GM12864 (cell line): ENCODE measurements around the gene ADPRS.
A peak's percentile ranks its signal among the peaks of the same experiment; 100 is the strongest.

Experiments
- DNase-seq: peaks from one replicate; pipeline ENCODE4 v3.0.0-alpha.2; 2011; ENCODE audit warnings: low read depth
- H3K4me3 ChIP-seq: 2 replicates; pipeline ENCODE4 v1.5.1; 2011; ENCODE audit warnings: mild to moderate bottlenecking, low read depth, low read length, control low read depth
- TF ChIP-seq, protein P1 (sequence below): IDR thresholded peaks from 2 replicates; pipeline ENCODE4 v1.5.1; 2011; ENCODE audit warnings: low read depth, mild to moderate bottlenecking, moderate library complexity, low read length, control low read depth, inconsistent platforms; ENCODE audit errors: missing control alignments

The ADPRS gene, protein sequence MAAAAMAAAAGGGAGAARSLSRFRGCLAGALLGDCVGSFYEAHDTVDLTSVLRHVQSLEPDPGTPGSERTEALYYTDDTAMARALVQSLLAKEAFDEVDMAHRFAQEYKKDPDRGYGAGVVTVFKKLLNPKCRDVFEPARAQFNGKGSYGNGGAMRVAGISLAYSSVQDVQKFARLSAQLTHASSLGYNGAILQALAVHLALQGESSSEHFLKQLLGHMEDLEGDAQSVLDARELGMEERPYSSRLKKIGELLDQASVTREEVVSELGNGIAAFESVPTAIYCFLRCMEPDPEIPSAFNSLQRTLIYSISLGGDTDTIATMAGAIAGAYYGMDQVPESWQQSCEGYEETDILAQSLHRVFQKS

DNA sequence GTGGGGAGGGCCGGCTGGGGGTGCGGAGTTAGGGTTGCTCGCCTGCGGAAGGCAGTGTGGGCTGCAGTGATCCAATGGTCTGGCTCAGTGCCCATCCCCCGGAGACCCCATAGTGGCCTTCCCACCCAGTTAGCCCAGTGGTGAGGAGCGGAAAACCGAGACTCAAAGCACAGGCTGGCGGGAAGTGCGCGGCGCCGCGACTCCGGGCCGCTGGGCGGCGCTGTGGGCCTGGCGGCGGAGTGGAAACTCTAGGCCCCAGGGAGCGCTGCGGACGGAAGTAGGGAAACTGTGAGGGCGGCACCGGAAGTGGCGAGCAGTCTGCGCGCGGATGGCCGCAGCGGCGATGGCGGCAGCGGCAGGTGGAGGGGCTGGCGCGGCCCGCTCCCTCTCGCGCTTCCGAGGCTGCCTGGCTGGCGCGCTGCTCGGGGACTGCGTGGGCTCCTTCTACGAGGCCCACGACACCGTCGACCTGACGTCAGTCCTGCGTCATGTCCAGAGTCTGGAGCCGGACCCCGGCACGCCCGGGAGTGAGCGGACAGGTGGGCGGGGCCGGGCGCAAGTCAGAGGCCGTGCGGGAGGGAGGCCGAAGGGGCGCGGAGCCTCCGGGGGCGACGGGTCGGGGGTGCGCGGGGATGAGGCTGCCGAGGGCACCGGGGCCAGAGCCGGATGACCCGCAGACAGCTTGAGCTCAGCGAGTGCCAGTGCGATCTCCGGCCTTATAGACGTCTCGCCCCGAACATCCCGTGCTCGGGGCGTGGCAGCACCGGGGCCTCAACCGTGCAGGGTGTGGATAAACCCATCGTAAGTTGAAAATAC is at the start of gene ADPRS:
Gene ADPRS (plus strand): TSS at position 316 of the 816 bp plus-strand sequence. CDS start 13 bp downstream, at position 329.
- TF ChIP-seq, protein P1, sequence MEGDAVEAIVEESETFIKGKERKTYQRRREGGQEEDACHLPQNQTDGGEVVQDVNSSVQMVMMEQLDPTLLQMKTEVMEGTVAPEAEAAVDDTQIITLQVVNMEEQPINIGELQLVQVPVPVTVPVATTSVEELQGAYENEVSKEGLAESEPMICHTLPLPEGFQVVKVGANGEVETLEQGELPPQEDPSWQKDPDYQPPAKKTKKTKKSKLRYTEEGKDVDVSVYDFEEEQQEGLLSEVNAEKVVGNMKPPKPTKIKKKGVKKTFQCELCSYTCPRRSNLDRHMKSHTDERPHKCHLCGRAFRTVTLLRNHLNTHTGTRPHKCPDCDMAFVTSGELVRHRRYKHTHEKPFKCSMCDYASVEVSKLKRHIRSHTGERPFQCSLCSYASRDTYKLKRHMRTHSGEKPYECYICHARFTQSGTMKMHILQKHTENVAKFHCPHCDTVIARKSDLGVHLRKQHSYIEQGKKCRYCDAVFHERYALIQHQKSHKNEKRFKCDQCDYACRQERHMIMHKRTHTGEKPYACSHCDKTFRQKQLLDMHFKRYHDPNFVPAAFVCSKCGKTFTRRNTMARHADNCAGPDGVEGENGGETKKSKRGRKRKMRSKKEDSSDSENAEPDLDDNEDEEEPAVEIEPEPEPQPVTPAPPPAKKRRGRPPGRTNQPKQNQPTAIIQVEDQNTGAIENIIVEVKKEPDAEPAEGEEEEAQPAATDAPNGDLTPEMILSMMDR: peak; percentile 99
- DNase-seq: peak; percentile 75
- peak within 1 kb of the TSS; percentile 77 for H3K4me3 ChIP-seq

DNA sequence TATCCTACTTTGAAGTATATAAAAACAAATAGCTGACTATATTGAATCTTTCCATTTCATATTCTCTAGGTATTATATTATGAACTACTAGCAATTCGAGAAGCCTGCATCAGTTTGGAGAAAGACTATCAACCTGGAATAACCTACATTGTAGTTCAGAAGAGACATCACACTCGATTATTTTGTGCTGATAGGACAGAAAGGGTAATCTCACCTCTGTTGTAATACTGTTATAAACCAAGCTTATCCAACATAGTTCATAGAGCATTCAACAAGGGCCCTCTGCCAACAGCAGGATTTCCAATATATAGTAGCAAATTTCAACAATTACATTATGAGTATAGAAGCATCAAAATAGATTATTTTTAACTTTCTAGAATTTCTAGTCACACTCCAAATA is 48.5 kb upstream of the ADPRS start:
- TF ChIP-seq, protein P1: no peak
- DNase-seq: no peak

DNA sequence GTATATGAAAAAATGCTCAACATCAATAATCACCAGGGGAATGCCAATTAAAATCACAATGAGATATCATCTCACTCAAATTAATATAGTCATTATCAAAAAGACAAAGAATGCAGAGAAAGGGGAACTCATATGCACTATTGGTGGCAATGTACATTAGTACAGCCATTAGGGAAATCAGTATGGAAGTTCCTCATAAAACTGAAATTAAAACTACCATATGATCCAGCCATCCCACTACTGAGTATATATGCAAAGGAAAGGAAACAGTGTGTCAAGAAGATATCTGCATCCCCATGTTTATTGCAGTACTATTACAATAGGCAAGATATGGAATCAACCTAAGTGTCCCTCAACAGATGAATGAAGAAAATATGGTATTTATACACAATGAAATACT is 36.9 kb upstream of the ADPRS start:
- DNase-seq: no peak
- no peak overlapping the region for H3K4me3 ChIP-seq
- TF ChIP-seq, protein P1: no peak

More for the DNA sequence above, 48.5 kb upstream of the ADPRS start:
- no peak overlapping the region for H3K4me3 ChIP-seq

DNA sequence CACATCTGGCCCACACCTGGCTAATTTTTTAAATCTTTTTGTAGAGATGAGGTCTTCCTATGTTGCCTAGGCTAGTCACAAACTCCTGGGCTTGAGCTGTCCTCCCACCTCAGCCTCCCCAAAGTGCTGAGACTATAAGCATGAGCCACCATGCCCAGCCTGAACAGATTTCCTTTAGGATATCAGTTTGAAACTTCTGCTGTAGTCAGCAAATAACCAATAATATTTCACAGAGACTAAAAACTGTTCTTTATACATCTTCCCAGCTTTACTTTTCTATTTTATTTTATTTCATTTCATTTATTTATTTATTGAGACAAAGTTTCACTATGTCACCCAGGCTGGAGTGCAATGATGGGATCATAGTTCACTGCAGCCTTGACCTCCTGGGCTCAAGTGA is 34.7 kb upstream of the ADPRS start:
- H3K4me3 ChIP-seq: no peak overlapping the region
- no peak for DNase-seq
- TF ChIP-seq, protein P1: no peak

DNA sequence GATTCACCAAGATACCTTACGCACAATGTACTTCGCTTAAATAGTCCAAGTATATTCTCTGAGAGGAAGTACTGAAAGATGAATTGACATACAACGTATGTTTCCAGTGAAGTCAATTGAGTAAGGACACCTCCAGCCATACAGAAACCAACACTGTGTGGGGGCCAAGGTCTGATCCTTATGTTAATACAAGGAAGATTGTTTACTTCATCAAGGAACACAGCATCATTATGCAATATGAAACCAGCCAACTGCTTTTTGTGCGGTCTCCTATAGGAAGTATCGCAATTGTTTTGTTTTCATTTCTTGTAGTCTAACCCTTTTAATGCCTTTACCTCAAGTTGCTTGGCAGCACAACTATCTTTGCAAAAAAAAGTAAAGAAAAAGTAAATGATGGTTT is 33.0 kb upstream of the ADPRS start:
- no peak for DNase-seq
- TF ChIP-seq, protein P1: no peak
- H3K4me3 ChIP-seq: no peak overlapping the region

DNA sequence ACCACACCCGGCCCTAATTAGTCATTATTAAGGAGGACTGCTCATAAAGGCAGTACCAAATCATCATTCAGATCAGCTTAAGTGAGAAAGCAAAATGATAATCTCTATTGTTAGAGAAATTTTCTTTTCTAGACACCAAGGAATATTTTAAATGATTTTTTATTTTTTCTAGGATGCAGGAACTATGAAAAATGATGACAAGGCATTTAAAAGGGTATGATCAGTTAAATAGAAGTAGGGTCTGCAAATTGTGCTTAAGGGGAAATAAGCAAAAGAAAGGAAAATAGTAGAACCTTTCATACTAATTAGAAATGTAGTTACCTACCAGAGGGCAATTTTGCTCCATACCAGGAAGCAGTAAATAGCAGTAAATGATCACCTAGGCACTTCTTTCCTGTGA is 26.4 kb upstream of the ADPRS start:
- TF ChIP-seq, protein P1: no peak
- DNase-seq: no peak

DNA sequence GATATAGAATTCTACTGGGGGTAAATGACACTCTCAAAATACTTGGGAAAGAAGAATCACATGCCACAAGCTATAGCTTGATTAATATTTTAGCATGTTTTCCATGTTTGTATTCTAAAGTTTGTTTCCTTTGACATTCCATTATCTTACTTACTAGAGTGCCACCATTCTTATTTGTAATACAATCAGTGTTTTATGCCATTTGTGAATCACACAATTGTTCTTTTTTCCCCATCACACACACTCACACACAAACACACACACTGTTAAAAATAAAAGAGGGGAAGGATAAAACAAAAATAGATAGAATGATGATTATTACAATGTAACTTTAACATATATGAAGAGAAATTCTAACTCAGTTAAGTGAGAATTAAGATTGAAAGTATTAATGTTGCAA is 20.8 kb upstream of the ADPRS start:
- DNase-seq: no peak
- TF ChIP-seq, protein P1: no peak
- H3K4me3 ChIP-seq: no peak overlapping the region

More for the DNA sequence above, 26.4 kb upstream of the ADPRS start:
- H3K4me3 ChIP-seq: no peak overlapping the region
